ENCODE measurements around the gene KLC1.

DNA sequence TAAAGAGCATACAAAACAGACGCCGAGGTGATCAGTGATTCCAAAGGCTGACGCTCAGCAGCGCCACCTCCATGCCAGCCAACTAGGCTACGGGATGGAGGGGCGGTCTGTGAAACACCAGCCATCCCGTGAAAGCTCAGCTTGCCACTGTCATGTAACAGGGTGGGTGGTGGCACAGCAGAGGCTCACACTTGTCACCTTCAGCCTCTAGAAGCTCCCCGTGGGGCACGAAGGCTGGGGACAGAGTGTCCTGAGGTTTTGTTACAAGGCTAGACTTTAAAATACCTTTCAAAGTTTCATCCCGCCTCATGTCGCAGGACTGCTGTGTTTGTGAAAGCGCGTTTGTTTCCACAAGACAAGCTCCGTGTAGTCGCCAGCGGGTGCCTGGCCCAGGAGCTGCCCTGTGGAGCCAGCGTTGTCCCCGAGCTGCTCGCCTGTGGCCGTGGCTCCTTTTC lies 65.6 kb downstream of the KLC1 start:
- TF ChIP-seq, protein P1, sequence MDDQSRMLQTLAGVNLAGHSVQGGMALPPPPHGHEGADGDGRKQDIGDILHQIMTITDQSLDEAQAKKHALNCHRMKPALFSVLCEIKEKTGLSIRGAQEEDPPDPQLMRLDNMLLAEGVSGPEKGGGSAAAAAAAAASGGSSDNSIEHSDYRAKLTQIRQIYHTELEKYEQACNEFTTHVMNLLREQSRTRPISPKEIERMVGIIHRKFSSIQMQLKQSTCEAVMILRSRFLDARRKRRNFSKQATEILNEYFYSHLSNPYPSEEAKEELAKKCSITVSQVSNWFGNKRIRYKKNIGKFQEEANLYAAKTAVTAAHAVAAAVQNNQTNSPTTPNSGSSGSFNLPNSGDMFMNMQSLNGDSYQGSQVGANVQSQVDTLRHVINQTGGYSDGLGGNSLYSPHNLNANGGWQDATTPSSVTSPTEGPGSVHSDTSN (IDR thresholded peaks at IDR 0.05; ENCODE audit: insufficient replicate concordance, low read depth, low read length): no peak
- TF ChIP-seq PAX8 (IDR thresholded peaks at IDR 0.05) (no peak), NFYB (IDR thresholded peaks at IDR 0.05; ENCODE audit: insufficient read depth, low read depth, low read length) (no peak), POLR2A (IDR thresholded peaks at IDR 0.05; ENCODE audit: low read depth, low read length) (no peak), YY1 (IDR thresholded peaks at IDR 0.05; ENCODE audit: low read depth, low read length) (no peak), POLR2AphosphoS2 (IDR thresholded peaks at IDR 0.05; ENCODE audit: low read depth, low read length) (no peak), EP300 (IDR thresholded peaks at IDR 0.05; ENCODE audit: borderline replicate concordance in 1 of 2, control insufficient read depth in 1 of 2, low read depth in 2 of 2, low read length in 2 of 2) (no peak), MYB (IDR thresholded peaks at IDR 0.05; ENCODE audit: borderline replicate concordance, low read depth, low read length) (no peak), SP1 (IDR thresholded peaks at IDR 0.05; ENCODE audit: low read depth, low read length) (no peak)
- TF ChIP-seq, protein P2, sequence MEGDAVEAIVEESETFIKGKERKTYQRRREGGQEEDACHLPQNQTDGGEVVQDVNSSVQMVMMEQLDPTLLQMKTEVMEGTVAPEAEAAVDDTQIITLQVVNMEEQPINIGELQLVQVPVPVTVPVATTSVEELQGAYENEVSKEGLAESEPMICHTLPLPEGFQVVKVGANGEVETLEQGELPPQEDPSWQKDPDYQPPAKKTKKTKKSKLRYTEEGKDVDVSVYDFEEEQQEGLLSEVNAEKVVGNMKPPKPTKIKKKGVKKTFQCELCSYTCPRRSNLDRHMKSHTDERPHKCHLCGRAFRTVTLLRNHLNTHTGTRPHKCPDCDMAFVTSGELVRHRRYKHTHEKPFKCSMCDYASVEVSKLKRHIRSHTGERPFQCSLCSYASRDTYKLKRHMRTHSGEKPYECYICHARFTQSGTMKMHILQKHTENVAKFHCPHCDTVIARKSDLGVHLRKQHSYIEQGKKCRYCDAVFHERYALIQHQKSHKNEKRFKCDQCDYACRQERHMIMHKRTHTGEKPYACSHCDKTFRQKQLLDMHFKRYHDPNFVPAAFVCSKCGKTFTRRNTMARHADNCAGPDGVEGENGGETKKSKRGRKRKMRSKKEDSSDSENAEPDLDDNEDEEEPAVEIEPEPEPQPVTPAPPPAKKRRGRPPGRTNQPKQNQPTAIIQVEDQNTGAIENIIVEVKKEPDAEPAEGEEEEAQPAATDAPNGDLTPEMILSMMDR (IDR thresholded peaks at IDR 0.05 in 2 of 3, conservative IDR thresholded peaks at IDR 0.05 in 1 of 3; ENCODE audit: control insufficient read depth in 2 of 3, extremely low read depth in 1 of 3, insufficient read depth in 1 of 3, low read depth in 3 of 3, low read length in 3 of 3): no peak
- TF ChIP-seq, protein P3, sequence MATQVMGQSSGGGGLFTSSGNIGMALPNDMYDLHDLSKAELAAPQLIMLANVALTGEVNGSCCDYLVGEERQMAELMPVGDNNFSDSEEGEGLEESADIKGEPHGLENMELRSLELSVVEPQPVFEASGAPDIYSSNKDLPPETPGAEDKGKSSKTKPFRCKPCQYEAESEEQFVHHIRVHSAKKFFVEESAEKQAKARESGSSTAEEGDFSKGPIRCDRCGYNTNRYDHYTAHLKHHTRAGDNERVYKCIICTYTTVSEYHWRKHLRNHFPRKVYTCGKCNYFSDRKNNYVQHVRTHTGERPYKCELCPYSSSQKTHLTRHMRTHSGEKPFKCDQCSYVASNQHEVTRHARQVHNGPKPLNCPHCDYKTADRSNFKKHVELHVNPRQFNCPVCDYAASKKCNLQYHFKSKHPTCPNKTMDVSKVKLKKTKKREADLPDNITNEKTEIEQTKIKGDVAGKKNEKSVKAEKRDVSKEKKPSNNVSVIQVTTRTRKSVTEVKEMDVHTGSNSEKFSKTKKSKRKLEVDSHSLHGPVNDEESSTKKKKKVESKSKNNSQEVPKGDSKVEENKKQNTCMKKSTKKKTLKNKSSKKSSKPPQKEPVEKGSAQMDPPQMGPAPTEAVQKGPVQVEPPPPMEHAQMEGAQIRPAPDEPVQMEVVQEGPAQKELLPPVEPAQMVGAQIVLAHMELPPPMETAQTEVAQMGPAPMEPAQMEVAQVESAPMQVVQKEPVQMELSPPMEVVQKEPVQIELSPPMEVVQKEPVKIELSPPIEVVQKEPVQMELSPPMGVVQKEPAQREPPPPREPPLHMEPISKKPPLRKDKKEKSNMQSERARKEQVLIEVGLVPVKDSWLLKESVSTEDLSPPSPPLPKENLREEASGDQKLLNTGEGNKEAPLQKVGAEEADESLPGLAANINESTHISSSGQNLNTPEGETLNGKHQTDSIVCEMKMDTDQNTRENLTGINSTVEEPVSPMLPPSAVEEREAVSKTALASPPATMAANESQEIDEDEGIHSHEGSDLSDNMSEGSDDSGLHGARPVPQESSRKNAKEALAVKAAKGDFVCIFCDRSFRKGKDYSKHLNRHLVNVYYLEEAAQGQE (IDR thresholded peaks at IDR 0.05; ENCODE audit: low read depth, low read length): no peak

All from GM12878 (cell line).